K562 (cell line): Measurements from ENCODE around the gene BHLHE40. TPM values are rescaled to one million over a fixed set of nuclear protein-coding genes. Genes with fewer than 3 reads are reported as not detected.
A peak's percentile ranks its signal among the peaks of the same experiment; 100 is the strongest.

Experiments used
- CREB3 ChIP-seq: fragments of 450-650 bp; conservative IDR thresholded peaks from 2 replicates; pipeline ENCODE4 v1.6.1; 2016; ENCODE audit warnings: missing genetic modification characterization, low read depth, mild to moderate bottlenecking, missing compliant biosample characterization, moderate library complexity
- E2F3 ChIP-seq: fragments of 250-450 bp; sonication (Bioruptor Pico); IDR thresholded peaks from 2 replicates; pipeline ENCODE4 v1.4.0; 2020; ENCODE audit warnings: mild to moderate bottlenecking
- ETV6 ChIP-seq, 3 experiments: fragments of 150-350 bp in 1 of 3; sonication (generic) in 1 of 3; formaldehyde crosslinking in 1 of 3; IDR thresholded peaks; 2 replicates each; pipeline versions ENCODE4 v1.6.1 to v1.8.0; 2014 to 2022; ENCODE audit warnings: borderline replicate concordance in 2 of 3, low read depth in 2 of 3, antibody characterized with exemption in 1 of 3, low read length in 1 of 3, mild to moderate bottlenecking in 1 of 3, missing genetic modification reagents in 1 of 3
- MLX ChIP-seq, 2 experiments: fragments of 450-650 bp in 1 of 2; sonication (generic) in 1 of 2; formaldehyde crosslinking; conservative IDR thresholded peaks; 2 replicates each; pipeline versions ENCODE4 v1.4.0 to v1.8.1; 2020 to 2022; ENCODE audit warnings: mild to moderate bottlenecking in 1 of 2, missing genetic modification reagents in 1 of 2
- POLR2G ChIP-seq: fragments of 200-400 bp; formaldehyde crosslinking; IDR thresholded peaks from 2 replicates; pipeline ENCODE4 v1.6.1; 2017; ENCODE audit warnings: low read depth, mild to moderate bottlenecking, antibody characterized with exemption, low read length, moderate library complexity
- RAD21 ChIP-seq, 2 experiments: fragments of 250-450 bp in 1 of 2; fragments of 450-650 bp in 1 of 2; sonication (Bioruptor Pico) in 1 of 2; formaldehyde crosslinking in 1 of 2; IDR thresholded peaks in 1 of 2; conservative IDR thresholded peaks in 1 of 2; 2 replicates each; pipeline versions ENCODE4 v1.4.0 to v1.8.0; 2020 to 2022; ENCODE audit warnings: mild to moderate bottlenecking in 2 of 2, moderate library complexity in 1 of 2
- RBFOX2 ChIP-seq: fragments of 200-400 bp; formaldehyde crosslinking; IDR thresholded peaks from 2 replicates; pipeline ENCODE4 v1.6.1; 2017; ENCODE audit warnings: low read depth, mild to moderate bottlenecking, low read length, moderate library complexity
- SETDB1 ChIP-seq: IDR thresholded peaks from one replicate; pipeline ENCODE4 v1.6.1; 2012; ENCODE audit warnings: low read length, control low read depth, inconsistent platforms
- SRSF3 ChIP-seq: fragments of 200-400 bp; formaldehyde crosslinking; IDR thresholded peaks from 2 replicates; pipeline ENCODE4 v1.6.1; 2016; ENCODE audit warnings: mild to moderate bottlenecking, low read length, moderate library complexity; ENCODE audit not compliant: insufficient read depth
- ZBTB17 ChIP-seq: fragments of 450-650 bp; formaldehyde crosslinking; IDR thresholded peaks from 2 replicates; pipeline ENCODE4 v1.4.0; 2020; ENCODE audit warnings: mild to moderate bottlenecking
- ZNF318 ChIP-seq, 2 experiments: fragments of 450-650 bp; IDR thresholded peaks; 2 replicates each; pipeline ENCODE4 v1.6.1; 2016; ENCODE audit warnings: mild to moderate bottlenecking in 2 of 2, borderline replicate concordance in 1 of 2, low read depth in 1 of 2, moderate library complexity in 1 of 2
- ZSCAN32 ChIP-seq: fragments of 450-650 bp; formaldehyde crosslinking; IDR thresholded peaks from 2 replicates; pipeline ENCODE4 v1.4.0; 2020; ENCODE audit warnings: mild to moderate bottlenecking, moderate library complexity
- polyA plus RNA-seq, 8 experiments: library from polyadenylated mRNA; depleted of rRNA in 4 of 8; stranded (reverse) in 5 of 8; unstranded in 3 of 8; fragments of >200 nt; fragmentation: Nextera tagmentation in 2 of 8; fragmentation: Illumina TruSeq in 1 of 8; extraction: Ambion mirVana in 2 of 8; extraction: Trizol in 1 of 8; gene quantifications; 2 replicates each; pipeline versions ENCODE4 v1.2.1 to v1.2.3, GENCODE V29; 2011 to 2014; ENCODE audit warnings: inconsistent platforms in 1 of 8, missing spikeins in 1 of 8
- total RNA-seq, 7 experiments: library from RNA; depleted of rRNA in 6 of 7; stranded (reverse); fragments of >200 nt in 6 of 7; fragmentation: Illumina TruSeq in 2 of 7; extraction: Trizol in 2 of 7; gene quantifications; 2 replicates each; pipeline versions ENCODE4 v1.2.1 to v1.2.3, GENCODE V29; 2011 to 2021; ENCODE audit warnings: low replicate concordance in 1 of 7

BHLHE40 gene
- total and polyA plus RNA-seq, 9 of the 15 experiments (the other 6 are each of a cell fraction or from before 2014, with no cell fraction given) = 12.0 to 83.9 (median 31.4) TPM

GRCh38 chr3:4982773-4983738 is 3.8 kb downstream of the BHLHE40 start (continued):
- no peak for TF ChIP-seq ZNF318 (IDR thresholded peaks at IDR 0.05; ENCODE audit: borderline replicate concordance in 1 of 2, low read depth in 1 of 2)
- TF ChIP-seq SETDB1 = peak; percentile 9
- no peak for TF ChIP-seq RAD21 (CRISPR knock-in tag; conservative IDR thresholded peaks at IDR 0.05 in 1 of 2, IDR thresholded peaks at IDR 0.05 in 1 of 2)
- no peak for TF ChIP-seq ZSCAN32 (CRISPR knock-in tag)
- TF ChIP-seq ETV6 (IDR thresholded peaks at IDR 0.05; ENCODE audit: borderline replicate concordance in 1 of 2, low read depth in 2 of 2, low read length in 1 of 2) = 0 out of 4 replicates have a peak, but pooled peaks of 1 of the 2 experiments have one; percentile 10
- TF ChIP-seq ETV6 (CRISPR knock-in tag; IDR thresholded peaks at IDR 0.05; ENCODE audit: borderline replicate concordance) = no peak
- TF ChIP-seq MLX (CRISPR knock-in tag; conservative IDR thresholded peaks at IDR 0.05) = 0 out of 4 replicates have a peak, but pooled peaks of 1 of the 2 experiments have one; percentile 48
- 0 out of 2 replicates have a peak, but pooled peaks have one; percentile 17 for TF ChIP-seq E2F3 (CRISPR knock-in tag)
- TF ChIP-seq CREB3 (tag) = no peak
- peak; percentile 63 for TF ChIP-seq RBFOX2
- peak; percentile 83 for TF ChIP-seq ZBTB17 (CRISPR knock-in tag)
- TF ChIP-seq POLR2G = peak; percentile 64
- TF ChIP-seq SRSF3 = 0 out of 2 replicates have a peak, but pooled peaks have one; percentile 50
